Upper lobe of right lung (tissue), 1 donor: Measurements from ENCODE around the gene LIN7A. TPM values are rescaled to one million over a fixed set of nuclear protein-coding genes. Genes with fewer than 3 reads are reported as not detected.

Experiments
- ATAC-seq: fragments of 200-7000 bp; cut with Tn5 transposase; one replicate; pipeline ENCODE4 v1.9.1; 2020; ENCODE audit warnings: mild to moderate bottlenecking, moderate library complexity
- DNase-seq: peaks from one replicate; pipeline ENCODE4 v3.0.0-alpha.2; 2020
- H3K27ac ChIP-seq: fragments of 200-600 bp; one replicate; pipeline ENCODE4 v1.8.0; 2022
- H3K27me3 ChIP-seq: fragments of 200-600 bp; one replicate; pipeline ENCODE4 v1.8.0; 2022; ENCODE audit warnings: mild to moderate bottlenecking
- H3K36me3 ChIP-seq: fragments of 200-600 bp; one replicate; pipeline ENCODE4 v1.8.0; 2022
- H3K4me1 ChIP-seq: fragments of 200-600 bp; one replicate; pipeline ENCODE4 v1.8.0; 2022
- H3K4me3 ChIP-seq: fragments of 200-600 bp; one replicate; pipeline ENCODE4 v1.8.0; 2022; ENCODE audit warnings: mild to moderate bottlenecking
- H3K9me3 ChIP-seq: fragments of 200-600 bp; one replicate; pipeline ENCODE4 v1.8.0; 2022
- intact Hi-C: fragments of 100-400 bp; cut with DNase I; formaldehyde crosslinking; loops from one replicate; pipeline ENCODE4 v1.11.0; 2022
- total RNA-seq: library from RNA; stranded (reverse); fragmentation: NEBNext Ultra II Directional; extraction: Animal tissue kit (Norgen Biotek cat#: 25700); gene quantifications from one replicate; pipeline ENCODE4 v1.2.1, GENCODE V29; 2021
- TF ChIP-seq, protein P1 (sequence below): fragments of 200-600 bp; IDR thresholded peaks from one replicate; pipeline ENCODE4 v1.8.0; 2022; ENCODE audit warnings: antibody characterized with exemption
- donor health status: DM: no; HTN: yes; CAD: no; lungs with severe emphysema.

LIN7A gene
- total RNA-seq, 1 donor from 2014 or later, result 18.9 TPM

DNA sequence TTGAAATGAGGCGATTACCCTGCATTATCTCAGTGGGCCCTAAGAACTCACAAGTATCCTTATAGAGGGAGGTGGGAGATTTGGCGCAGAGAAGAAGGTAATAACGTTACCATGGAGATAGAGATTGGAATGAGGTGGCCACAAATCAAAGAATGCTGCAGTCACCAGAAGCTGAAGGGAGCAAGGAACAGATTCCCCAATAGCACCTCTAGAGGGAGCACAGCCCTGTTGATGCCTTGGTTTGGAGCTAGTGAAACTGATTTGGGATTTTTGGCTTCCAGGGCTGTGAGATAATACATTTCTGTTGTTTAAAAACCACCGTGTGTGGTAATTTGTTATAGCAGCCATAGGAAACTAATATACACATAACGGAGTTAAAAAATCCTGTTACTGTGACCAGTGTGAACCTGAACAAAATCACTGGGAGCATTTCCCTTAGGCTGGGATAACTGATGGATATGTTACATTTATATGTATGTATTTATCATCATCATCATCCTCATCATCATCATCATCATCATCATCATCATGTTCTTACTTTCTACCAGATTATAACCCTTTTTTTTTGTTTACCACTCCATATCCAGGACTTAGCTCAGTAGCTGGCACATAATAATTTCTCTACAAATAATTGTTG lies 100.3 kb downstream of the LIN7A start:
- H3K9me3 ChIP-seq, result no peaks in the 10 kb centered on the region
- no peak overlapping the region for H3K27ac ChIP-seq
- H3K27me3 ChIP-seq, result no peaks in the 10 kb centered on the region
- peak; percentile 84 for ATAC-seq
- DNase-seq, result no peak
- H3K36me3 ChIP-seq, result no peaks in the 10 kb centered on the region
- no peaks in the 10 kb centered on the region for H3K4me1 ChIP-seq
- TF ChIP-seq, protein P1, sequence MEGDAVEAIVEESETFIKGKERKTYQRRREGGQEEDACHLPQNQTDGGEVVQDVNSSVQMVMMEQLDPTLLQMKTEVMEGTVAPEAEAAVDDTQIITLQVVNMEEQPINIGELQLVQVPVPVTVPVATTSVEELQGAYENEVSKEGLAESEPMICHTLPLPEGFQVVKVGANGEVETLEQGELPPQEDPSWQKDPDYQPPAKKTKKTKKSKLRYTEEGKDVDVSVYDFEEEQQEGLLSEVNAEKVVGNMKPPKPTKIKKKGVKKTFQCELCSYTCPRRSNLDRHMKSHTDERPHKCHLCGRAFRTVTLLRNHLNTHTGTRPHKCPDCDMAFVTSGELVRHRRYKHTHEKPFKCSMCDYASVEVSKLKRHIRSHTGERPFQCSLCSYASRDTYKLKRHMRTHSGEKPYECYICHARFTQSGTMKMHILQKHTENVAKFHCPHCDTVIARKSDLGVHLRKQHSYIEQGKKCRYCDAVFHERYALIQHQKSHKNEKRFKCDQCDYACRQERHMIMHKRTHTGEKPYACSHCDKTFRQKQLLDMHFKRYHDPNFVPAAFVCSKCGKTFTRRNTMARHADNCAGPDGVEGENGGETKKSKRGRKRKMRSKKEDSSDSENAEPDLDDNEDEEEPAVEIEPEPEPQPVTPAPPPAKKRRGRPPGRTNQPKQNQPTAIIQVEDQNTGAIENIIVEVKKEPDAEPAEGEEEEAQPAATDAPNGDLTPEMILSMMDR, result peak; percentile 65
- no peak overlapping the region for H3K4me3 ChIP-seq
- intact Hi-C loops, result no loop called here

DNA sequence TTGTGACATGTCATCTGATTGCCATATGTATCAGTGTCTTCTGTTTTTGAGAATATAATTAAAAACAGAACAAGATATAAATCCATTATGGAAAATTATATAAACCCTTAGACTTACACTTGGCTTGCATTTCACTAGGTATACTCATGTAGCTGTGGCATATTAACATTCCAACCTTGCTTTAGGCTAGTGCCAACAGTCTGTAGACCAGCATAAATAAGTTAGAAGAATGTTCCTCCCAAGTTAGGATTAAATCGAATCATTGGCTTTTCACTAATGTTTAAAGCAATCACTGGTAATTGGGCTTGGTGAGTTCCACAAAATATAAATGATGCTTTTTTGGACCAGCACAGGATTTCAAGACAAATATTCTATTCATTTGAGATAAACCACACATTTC lies 103.0 kb downstream of the LIN7A start:
- TF ChIP-seq, protein P1, result no peak
- intact Hi-C loops, result no loop called here
- Histone ChIP-seq H3K36me3 (no peaks in the 10 kb centered on the region), H3K4me3 (no peak overlapping the region), H3K27me3 (no peaks in the 10 kb centered on the region), H3K9me3 (no peaks in the 10 kb centered on the region), H3K4me1 (no peaks in the 10 kb centered on the region), H3K27ac (no peak overlapping the region)
- ATAC-seq (no peak), DNase-seq (no peak)

DNA sequence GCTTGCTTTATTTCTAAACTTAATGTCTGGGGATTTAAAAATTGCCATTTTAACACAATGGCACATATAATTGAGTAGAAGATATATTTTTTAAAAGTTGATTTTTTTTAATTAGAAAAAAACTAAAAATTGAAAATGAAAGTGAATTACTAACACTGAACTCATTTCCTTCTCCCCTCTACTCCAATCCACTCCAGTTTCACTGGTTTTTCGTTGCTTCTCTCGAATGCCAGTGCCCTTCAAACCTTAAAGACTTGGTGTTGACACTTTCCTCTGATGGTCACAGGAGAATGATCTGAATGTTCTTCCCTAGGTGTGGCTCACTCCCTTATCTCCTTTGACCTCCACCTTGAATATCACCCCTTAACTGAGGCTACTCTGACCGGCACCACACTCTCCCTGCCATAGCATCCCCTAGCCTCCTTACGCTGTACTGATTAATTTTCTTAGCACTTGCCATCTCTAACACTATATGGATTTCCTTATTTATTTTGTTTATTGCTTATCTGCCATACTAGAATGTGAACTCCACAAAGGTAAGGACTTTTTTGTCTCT lies 107.1 kb downstream of the LIN7A start:
- Histone ChIP-seq H3K4me3 (no peak overlapping the region), H3K27ac (no peak overlapping the region), H3K9me3 (no peaks in the 10 kb centered on the region), H3K4me1 (no peaks in the 10 kb centered on the region), H3K36me3 (no peaks in the 10 kb centered on the region), H3K27me3 (no peaks in the 10 kb centered on the region)
- intact Hi-C loops, result no loop called here
- TF ChIP-seq, protein P1, result no peak
- DNase-seq (no peak), ATAC-seq (peak; percentile 54)

DNA sequence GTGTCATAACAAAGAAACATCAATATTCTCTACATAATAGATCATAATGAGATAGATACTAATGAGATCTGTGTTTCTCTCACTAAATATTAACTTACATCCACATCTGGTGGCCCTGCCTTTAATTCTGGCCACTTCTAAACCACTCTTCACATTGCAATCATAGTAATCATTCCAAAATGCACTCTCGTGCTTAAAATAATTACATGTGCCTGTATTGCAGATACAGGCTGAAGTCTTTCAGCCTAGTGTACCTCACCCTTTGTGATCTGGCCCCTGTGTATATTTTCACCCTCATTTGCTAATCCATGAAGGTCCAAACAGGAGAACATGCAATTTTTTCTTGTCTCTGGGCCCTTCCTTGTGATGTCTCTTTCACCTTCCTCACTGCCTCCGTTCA lies 108.0 kb downstream of the LIN7A start:
- Histone ChIP-seq H3K27ac (no peak overlapping the region), H3K4me3 (no peak overlapping the region), H3K9me3 (no peaks in the 10 kb centered on the region), H3K4me1 (no peaks in the 10 kb centered on the region), H3K27me3 (no peaks in the 10 kb centered on the region), H3K36me3 (no peaks in the 10 kb centered on the region)
- TF ChIP-seq, protein P1, result no peak
- peak; percentile 78 for ATAC-seq
- intact Hi-C loops, result no loop called here
- DNase-seq, result no peak

DNA sequence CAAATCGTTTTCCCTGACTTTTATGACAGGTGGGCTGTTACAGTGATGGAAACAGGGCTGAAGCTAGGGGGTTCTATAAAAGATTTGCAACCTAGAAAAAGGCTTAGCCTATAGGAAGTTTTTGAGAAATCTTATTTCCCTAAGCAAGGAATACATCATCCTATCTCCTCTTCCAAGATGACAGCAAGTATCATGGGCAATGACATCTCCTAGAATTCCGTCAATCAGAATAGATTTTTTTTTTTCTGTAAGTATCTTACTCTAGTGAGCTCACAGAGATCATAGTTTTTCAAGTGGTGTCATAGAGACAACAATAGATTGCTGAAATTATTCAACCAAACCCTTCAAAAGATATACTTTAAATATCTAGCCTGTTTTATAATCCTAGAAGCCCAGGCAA lies 112.2 kb downstream of the LIN7A start:
- DNase-seq (no peak), ATAC-seq (no peak)
- Histone ChIP-seq H3K27ac (no peak overlapping the region), H3K27me3 (no peaks in the 10 kb centered on the region), H3K4me1 (no peaks in the 10 kb centered on the region), H3K36me3 (no peaks in the 10 kb centered on the region), H3K4me3 (no peak overlapping the region), H3K9me3 (no peaks in the 10 kb centered on the region)
- TF ChIP-seq, protein P1, result no peak
- intact Hi-C loops, result no loop called here
